Neural cell (in vitro differentiated cells): ENCODE data around the gene RASSF8.

Experiments used
- CTCF ChIP-seq: fragments of 450-650 bp; IDR thresholded peaks from 2 replicates; pipeline ENCODE4 v1.5.1; 2014; ENCODE audit warnings: antibody characterized with exemption, mild to moderate bottlenecking, moderate library complexity; ENCODE audit not compliant: poor library complexity, severe bottlenecking
- EZH2 ChIP-seq: fragments of 200-600, 300-800 bp; shearing (Covaris generic), sonication (generic); IDR thresholded peaks from 2 replicates; pipeline ENCODE4 v1.6.1; 2014; ENCODE audit warnings: antibody characterized with exemption, low read length, borderline replicate concordance, mild to moderate bottlenecking; ENCODE audit not compliant: insufficient read depth, poor library complexity, severe bottlenecking
- POLR2AphosphoS5 ChIP-seq: IDR thresholded peaks from 2 replicates; pipeline ENCODE4 v1.6.1; 2012
- RAD21 ChIP-seq: fragments of 450-650 bp; conservative IDR thresholded peaks from 2 replicates; pipeline ENCODE4 v1.6.1; 2014; ENCODE audit warnings: antibody characterized with exemption, mild to moderate bottlenecking, moderate library complexity
- REST ChIP-seq: IDR thresholded peaks from 2 replicates; pipeline ENCODE4 v1.6.1; 2012; ENCODE audit warnings: borderline replicate concordance
- SMC3 ChIP-seq: fragments of 450-650 bp; conservative IDR thresholded peaks from 2 replicates; pipeline ENCODE4 v1.6.1; 2014; ENCODE audit warnings: antibody characterized with exemption, mild to moderate bottlenecking, moderate library complexity; ENCODE audit not compliant: poor library complexity

- TF ChIP-seq CTCF = no peak
- no peak for TF ChIP-seq SMC3
- TF ChIP-seq EZH2 = no peak
- TF ChIP-seq RAD21 = no peak
- no peak for TF ChIP-seq REST
- TF ChIP-seq POLR2AphosphoS5 = no peak
These were observed 60.4 kb downstream of the RASSF8 start for GRCh38 chr12:26018926-26019325.
